D721Med (cell line): ENCODE results near the gene DOCK3.
"Not testable (repeated sequence)": the region's sequence is repeated elsewhere in the genome, so short reads cannot be mapped to it uniquely, and the experiment has no call there.

ENCODE experiments used
- DNase-seq: peaks from one replicate; pipeline ENCODE4 v3.0.0; 2011; ENCODE audit warnings: low spot score; ENCODE audit not compliant: insufficient read length
- FAIRE-seq: peaks from 2 replicates; lab custom pipeline; 2011; peaks lifted over from hg19 to GRCh38; lab: Jason Lieb, UNC
- CTCF ChIP-seq: IDR thresholded peaks from 2 replicates; pipeline ENCODE4 v1.5.1; 2012; ENCODE audit warnings: mild to moderate bottlenecking, control low read depth; ENCODE audit not compliant: insufficient read depth; ENCODE audit errors: missing control alignments

Gene DOCK3

GRCh38 chr3:50885070-50885850 is 210.5 kb downstream of the DOCK3 start:
- FAIRE-seq (peak; percentile 21), DNase-seq (no peak)
- peak; percentile 15 for TF ChIP-seq CTCF

GRCh38 chr3:50890688-50891344 is 216.1 kb downstream of the DOCK3 start:
- FAIRE-seq, result no peak
- no peak for DNase-seq
- no peak for TF ChIP-seq CTCF

GRCh38 chr3:50901097-50901496 is 226.4 kb downstream of the DOCK3 start:
- DNase-seq, FAIRE-seq: not testable (repeated sequence)

- TF ChIP-seq CTCF, result no peak
- no peak for FAIRE-seq
- no peak for DNase-seq
Measured at GRCh38 chr3:50912746-50913145, 238.0 kb downstream of the DOCK3 start.

- no peak for TF ChIP-seq CTCF
- FAIRE-seq (no peak), DNase-seq (no peak)
Measured at GRCh38 chr3:50913260-50913659, 238.5 kb downstream of the DOCK3 start.

- DNase-seq, FAIRE-seq: not testable (repeated sequence)
Measured at GRCh38 chr3:50922071-50922470, 247.3 kb downstream of the DOCK3 start.

- DNase-seq (no peak), FAIRE-seq (no peak)
- no peak for TF ChIP-seq CTCF
Measured at GRCh38 chr3:50923955-50924354, 249.2 kb downstream of the DOCK3 start.

GRCh38 chr3:50924638-50925037 is 249.9 kb downstream of the DOCK3 start:
- no peak for TF ChIP-seq CTCF
- DNase-seq (no peak), FAIRE-seq (no peak)
